NCI-H446 (cell line): ENCODE results near the gene TES.
"Not testable (repeated sequence)": the region's sequence is repeated elsewhere in the genome, so short reads cannot be mapped to it uniquely, and the experiment has no call there.

Experiments
- DNase-seq, 2 experiments: peaks; one replicate each; lab custom pipeline; 2025; lab: John Stamatoyannopoulos, UW

Gene TES

DNA sequence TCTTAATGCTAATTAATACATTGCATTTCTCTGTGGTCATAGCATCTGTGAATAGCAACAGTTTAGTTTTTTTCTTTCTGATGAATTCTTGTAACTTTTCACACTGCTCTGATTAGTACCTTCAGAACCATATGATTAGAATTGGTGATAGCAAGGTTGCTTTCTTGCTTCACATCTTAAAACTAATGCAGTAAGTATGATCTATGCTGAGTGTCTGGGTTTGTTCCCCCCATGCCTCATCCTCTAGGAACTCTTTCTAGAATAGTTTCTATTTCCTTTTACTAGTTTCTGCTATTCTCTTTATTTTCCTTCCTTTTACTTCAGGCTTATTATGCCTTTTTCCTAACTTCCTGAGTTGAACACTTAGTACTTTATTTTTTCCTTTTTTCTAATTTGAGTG, 32.4 kb downstream of the TES start:
- DNase-seq, result no peak

DNA sequence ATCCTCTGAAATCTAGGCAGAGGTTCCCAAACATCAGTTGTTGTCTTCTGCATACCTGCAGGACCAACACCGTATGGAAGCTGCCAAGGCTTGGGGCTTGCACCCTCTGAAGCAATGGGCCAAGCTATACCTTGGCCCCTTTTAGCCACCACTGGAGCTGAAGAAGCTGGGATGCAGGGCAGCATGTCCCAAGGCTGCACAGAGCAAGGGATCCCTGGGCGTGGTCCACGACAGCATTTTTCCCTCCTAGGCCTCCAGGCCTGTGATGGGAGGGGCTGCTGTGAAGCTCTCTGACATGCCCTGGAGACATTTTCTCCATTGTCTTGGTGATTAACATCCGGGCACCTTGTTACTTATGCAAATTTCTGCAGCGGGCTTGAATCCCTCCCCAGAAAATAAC, 34.5 kb downstream of the TES start:
- not testable (repeated sequence) for DNase-seq

DNA sequence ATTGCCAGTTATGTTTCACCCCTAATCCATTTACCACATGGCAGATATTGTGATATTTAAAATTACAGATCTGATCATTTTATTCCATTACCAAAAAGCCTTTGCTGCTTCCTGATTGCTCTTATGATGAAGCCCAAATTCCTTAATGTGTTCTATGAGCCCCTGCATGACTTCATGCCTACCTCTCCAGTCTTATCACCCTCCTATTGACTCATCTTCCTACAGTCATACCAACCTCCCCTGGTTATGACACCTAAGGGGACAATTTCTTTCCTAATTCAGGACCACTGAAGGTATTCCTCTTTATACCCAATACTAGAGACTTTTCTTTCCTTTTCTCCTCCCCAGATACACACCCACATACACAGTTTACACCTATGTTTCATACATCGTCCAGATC, 36.0 kb downstream of the TES start:
- DNase-seq, result no peak

DNA sequence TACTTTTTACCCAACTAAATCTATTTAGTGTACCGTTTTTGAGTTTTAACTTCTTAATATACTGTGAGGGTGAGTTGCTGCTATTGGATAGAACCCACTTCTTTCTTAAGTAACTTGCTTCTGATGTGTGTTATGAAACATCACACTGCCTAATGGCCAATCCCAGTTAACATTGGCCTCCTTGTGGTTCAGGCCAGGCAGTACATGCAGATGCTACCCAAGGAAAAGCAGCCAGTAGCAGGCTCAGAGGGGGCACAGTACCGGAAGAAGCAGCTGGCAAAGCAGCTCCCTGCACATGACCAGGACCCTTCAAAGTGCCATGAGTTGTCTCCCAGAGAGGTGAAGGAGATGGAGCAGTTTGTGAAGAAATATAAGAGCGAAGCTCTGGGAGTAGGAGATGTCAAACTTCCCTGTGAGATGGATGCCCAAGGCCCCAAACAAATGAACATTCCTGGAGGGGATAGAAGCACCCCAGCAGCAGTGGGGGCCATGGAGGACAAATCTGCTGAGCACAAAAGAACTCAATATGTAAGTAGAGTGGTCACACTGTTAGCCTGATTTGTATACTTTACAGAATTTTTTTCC, 39.7 kb downstream of the TES start:
- peak in 1 of 2 experiments; percentile 21 for DNase-seq

DNA sequence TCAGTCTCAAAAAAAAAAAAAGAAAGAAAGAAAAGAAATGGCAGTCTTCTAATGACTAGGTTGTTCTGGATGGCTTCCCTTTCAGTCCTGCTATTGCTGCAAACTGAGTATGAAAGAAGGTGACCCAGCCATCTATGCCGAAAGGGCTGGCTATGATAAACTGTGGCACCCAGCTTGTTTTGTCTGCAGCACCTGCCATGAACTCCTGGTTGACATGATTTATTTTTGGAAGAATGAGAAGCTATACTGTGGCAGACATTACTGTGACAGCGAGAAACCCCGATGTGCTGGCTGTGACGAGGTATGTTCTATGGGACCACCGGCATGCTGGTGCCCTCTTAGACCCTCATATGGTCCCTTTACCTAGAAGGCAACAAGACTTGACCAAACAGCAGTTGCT, 41.3 kb downstream of the TES start:
- DNase-seq, result no peak

DNA sequence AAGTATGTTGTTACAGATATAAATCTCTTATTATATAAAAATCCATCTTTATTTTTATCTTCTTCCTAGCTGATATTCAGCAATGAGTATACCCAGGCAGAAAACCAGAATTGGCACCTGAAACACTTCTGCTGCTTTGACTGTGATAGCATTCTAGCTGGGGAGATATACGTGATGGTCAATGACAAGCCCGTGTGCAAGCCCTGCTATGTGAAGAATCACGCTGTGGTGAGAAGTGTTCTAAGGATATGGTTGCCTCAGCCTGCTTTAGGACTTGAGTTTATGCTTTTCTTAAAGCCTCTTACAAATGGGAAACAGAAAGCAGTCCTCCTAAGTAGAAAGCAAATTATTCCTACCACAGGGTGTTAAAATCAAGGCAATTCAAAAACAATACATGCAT, 41.9 kb downstream of the TES start:
- no peak for DNase-seq

DNA sequence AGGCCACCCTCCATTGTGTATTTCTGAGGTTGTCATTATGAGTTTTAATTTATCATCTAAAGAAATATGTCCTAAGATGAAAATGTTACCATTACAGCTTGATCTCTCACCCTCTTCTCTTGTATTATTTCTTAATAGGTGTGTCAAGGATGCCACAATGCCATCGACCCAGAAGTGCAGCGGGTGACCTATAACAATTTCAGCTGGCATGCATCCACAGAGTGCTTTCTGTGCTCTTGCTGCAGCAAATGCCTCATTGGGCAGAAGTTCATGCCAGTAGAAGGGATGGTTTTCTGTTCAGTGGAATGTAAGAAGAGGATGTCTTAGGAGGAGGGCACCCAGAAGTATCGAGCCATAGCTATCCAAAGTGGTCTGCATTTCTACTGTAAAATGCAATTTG, 46.8 kb downstream of the TES start:
- no peak for DNase-seq

DNA sequence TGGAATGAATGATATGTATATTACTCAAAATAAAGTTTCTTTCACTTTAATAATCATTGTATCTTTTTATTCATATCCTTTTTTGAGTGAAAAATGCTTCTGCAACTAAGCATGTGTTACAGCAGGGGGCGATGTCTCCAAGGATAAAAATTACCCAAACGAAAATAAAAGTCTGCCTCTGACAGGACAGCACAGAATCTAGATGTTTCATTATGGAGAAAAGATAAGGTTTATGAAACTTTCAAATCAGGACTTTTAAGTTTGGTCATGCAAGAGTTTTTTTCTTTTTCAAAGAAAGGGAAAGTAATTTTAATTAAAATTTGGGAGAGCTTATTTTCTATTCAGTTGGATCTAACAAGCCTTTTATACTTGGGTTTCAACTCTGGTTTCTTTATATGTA, 48.4 kb downstream of the TES start:
- peak; percentile 5 to 32 for DNase-seq

DNA sequence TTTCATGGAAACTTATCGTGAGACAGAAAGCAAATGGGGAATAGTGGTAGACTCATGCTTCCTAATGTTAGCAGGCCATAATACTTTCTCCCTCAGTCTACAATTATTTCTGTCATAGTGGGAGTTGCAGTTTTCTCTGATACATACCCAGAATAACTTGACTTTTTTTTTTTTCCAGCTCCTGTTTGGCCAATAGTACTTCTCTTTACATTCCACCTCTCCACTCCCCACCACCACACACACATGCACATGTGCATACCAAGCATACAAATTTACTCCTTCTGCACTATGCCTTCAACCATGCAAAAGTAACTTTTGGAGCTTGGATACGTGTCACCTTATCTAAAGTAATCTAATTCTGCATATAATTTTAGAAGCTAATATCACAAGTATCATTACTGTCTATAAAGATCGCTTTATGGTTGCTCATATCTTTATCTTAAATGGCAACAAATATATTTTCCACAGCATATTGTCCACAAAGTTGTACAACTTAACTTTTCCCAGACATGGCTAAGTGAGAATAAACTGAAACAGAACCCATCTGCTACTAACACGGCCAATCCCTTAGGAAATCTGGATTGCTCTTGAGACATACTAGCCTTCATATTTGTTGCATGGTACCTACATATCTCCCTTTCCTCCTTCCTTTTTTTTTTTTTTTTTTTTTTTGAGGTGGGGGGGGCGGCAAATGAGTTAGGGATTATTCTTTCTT, 49.0 kb downstream of the TES start:
- DNase-seq, result no peak

DNA sequence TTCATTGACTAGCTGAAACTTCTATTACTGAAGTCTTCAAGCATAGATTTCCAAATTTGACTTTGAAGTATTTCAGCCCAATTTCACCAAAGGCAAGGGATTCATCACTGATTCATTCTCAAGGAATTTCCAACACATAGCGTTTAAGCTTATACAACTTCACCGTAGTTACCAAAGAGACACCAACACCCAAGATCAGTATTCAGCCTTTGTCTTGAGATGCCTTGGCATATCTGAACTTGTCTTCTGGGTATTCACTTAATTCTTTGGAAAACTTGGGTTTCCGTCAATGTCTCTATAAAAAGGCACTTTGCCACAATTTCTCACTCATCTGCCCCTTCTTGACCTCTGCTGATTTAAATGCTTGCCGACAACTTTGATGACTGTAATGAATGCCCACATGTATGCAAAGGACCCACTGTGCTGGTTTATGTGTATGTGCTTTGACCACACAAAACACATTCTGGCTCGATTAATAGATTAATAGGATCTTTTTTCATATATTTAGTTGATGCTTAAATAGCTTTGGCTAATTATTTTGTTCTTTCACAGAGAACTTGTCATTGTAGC, 49.6 kb downstream of the TES start:
- DNase-seq, result no peak

DNA sequence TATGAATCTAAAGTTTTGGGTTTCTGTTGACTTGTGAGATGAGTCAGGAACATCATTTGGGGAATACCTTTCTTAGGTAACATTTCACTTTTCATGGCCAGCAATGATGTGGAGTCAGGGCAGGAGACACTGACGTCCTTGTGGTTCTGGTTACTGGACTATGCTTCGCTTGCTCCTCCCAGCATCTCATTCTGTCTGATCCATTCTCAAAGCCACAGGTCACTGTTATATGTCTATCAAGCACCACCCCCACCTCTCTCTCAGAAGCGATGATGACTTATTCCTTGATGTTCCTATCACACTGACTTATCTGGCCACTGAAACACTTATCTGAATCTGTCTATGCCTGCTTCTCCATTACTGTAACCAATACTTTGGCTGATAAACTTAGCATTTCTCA, 51.6 kb downstream of the TES start:
- no peak for DNase-seq

DNA sequence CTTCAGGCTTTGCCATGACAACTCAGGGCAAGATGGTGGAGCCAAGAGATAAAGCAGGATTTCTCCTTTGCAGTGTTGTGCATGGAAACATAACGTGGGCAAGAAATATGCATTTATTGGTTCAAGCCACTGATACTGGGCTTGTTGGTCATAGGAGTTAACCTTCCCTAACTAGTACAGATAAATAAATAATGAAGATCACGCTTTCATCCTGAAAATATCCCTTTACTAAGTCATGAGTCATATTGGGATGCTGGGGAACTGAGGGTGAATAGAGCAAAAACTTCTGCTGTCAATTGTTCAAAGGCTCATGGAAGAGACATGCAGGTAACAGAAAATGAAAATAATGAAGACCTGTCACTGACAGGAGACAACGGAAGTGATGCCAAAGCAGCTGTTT, 55.5 kb downstream of the TES start:
- DNase-seq, result no peak

DNA sequence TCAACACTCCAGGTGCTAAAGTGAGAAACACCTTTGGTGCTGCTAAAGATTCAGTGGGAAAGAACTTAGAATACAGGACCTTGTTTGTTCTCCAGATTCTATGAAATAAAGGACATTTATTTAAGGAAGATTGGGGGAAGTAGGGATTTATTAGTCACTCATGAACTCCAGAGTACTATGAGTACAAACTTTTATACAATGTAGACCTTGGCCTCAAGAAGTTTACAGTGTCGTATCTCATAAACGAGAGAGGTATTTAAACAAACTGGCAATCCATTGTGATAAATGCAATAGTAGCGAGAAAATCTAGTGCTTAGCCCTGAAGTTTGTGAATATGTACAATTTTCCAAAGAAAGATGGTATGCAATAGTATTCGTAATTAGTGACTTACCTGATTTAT, 59.1 kb downstream of the TES start:
- DNase-seq, result no peak

DNA sequence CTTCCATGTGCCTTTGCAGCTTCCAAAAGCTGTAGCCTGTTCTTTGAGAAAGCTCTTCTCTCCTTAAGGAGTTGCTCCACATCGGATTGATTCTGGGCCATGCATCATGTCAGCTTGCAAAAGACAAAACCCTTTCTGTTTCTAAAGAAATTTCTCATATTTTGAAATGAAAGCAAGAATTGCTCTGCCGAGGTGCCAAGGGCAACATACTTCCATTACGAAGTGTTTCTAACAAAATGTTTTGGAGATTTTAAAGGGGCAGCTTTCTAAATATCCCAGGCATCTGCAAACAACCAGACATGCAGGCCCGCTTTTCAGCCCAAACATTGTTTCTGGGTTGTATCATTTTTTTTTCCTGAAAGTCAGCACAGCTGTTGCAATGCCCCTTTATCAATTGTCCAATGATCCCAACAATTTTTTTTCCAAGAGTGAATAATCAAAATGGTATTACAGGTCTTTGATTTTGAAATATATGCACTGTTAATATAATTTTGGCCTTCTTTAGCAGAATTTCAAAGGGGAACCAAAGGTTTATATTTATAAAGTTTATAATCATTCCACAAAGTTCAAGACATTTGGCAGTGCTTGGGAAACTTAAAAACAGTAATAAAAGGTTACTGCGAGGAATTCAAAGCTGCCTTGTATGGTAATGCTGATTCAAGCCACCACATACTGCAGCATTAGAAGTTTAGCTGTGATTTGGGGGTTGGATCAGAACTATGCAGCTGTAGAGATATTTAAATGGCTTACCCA, 61.0 kb downstream of the TES start:
- DNase-seq, result no peak

DNA sequence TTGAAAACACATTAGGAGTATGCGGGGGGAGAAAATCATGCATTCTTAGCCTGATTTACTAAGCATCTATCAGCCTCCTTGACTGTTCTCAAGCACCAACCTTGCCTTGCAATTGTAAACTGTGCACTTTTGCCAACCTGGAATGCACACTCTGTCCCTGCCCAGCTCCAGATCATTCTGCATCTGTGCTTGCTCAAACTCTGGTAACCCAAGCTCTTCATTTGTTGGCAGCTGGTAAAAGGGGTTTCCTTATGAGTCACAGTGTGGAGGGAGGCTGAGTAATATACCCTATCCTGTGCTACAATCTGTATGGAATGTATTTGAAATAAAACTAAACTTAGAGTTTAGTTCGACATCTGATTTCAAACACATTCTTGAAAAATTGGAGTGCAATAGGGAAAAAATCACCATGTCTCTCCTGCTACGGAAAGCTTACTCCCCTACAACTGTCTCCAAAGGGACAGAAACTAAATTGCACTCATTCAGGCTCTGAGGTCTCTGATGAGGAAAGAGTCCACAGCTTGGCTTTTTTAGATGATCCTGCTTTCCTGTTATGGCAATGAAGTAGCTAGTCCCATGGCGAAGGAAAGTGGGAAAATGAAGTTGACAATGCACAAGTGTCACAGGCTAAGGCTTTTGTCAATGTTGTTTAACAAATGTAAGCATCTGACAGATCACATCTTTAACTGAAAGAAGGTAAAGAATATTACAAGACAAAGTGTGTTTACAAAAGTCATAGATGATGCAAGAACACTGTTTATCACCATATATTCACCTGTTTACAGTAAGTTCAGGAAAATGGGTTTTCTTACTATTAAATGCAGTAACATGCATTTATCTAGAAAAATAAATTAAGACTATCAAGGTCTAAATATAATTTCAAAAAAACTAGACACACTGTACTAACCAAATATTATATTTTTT, 61.9 kb downstream of the TES start:
- DNase-seq, result peak in 1 of 2 experiments; percentile 57

DNA sequence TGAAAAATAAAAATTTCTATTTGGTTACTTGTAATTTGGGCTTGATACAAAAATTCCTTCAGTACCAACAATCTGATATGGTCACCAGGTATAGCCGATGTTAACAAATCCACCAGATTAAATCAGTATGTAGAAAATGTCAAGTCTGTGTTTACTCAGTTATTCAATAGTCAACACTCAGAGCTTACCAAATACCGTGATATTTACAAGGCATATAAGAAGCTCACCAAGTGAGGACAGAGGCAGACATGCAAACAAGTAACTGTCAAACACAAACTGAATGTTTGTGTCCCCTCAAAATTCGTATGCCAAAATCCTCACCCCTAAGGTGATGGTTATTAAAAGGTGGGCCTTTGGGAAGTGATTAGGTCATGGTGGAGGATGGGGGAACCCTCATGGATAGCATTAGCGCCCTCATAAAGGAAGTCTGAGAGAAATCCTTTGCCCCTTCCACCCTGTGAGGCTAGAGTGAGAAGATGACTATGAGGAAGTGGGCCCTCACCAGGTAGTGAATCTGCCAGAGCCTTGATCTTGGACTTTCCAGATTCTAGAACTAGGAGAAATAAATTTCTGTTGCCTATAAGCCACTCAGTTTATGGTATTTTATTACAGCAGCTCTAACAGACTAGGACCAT, 63.1 kb downstream of the TES start:
- no peak for DNase-seq

DNA sequence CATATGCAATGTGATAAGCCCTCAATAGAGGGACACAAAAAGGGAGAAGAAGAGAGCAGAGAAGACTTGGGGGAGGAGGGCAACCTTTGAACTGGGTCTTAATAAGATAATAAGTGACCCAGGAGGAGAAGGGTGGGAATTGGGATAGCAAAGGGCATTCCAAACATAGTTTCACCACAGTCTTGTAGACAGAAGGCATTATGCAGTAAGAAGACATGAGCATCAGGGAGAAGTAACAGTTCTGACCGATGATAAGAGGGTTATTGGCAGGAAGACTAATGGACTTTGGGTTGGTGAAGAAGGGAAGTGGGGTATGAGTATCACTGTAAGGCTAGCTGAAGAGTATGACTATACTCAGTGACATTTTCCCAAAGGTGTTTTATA, 63.6 kb downstream of the TES start:
- DNase-seq, result no peak

DNA sequence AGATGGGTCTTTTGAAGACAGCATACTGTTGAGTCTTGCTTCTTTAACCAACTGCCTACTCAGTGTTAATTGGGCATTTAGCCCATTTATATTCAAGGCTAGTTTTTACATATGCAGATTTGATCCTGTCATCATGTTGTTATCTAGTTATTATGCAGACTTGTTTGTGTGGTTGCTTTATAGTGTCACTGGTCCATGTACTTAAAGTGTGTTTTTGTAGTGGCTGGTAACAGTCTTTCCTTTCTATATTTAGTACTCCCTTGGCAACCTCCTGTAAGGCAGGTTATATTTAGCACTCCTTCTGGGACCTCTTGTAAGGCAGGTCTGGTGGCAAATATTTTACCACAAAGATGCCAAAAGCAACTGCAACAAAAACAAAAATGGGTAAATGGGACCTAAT, 66.7 kb downstream of the TES start:
- DNase-seq, result no peak

DNA sequence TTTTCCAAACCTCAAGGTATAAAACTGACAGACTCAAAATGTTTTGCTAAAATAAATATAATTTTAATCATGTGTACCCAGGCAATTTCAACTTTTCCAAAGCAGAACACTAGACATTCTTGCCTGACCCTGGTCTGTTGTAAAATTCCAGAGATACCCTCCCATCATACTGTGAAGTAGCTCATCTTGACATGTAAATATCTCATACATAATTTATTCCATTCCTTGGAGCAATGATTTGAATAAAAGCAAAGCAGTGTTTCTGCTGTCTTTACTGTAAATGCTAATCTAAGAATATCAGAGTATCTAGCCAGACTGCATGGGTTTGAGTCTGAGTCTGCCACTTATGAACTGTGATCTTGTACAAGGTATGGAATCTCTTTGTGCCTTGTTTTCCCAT, 68.9 kb downstream of the TES start:
- no peak for DNase-seq

DNA sequence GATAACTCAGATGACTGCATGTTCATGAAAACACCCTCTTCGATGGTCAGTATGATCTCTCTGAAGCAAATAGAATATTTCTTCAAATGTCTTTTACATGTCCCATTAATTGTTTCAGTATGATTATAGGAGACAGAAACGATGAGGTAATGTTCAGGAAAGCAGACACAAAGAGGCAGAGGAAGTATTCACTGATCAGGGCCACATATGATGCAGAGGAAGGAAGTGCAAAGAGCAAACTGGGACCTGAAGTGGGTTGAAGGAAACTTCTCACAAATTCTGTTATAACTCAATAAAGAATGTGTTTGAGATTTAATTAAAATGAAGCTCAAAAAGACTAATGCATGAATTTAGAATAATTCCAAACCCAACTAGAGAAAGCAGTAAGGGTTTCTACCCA, 70.5 kb downstream of the TES start:
- DNase-seq, result no peak

DNA sequence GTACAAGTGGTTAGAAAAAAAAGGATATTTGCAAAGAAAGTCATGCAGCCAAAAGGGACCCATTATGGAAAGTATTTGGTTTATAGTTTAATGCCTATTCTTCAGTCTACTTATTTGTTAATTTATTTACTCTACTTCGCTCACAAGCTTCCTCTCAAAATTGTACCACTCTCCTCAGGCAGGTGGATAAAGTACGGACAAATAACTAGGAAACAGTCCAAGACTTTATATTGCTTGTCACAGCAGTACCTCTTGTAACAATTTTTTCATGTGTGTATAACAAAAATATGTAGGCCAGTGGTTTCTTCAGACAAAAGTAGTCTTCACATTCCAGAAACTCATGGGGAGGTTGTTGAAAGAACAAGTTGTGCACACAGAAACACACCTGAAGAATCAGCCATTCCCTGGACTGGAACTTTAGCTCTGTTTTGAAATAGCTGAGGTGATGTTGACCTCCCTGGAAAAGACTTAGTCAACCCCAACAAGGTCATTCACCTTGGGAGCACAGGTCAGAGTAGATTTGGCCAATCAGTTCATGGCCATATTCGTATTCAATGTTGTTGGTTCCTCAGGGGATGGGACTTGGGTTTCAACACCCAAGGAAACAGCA, 73.4 kb downstream of the TES start:
- no peak for DNase-seq
